GM21381 (cell line): Measurements from ENCODE around the gene NOM1.

Source experiments
- ATAC-seq: cut with Tn5 transposase; IDR thresholded peaks from one replicate; pipeline ENCODE4 v1.9.1; 2021; ENCODE audit warnings: mild to moderate bottlenecking, moderate library complexity; ENCODE audit not compliant: unreplicated experiment

NOM1 gene

GRCh38 chr7:157003756-157004520 lies 54.4 kb downstream of the NOM1 start:
- ATAC-seq = no peak

- no peak for ATAC-seq
These were observed 55.3 kb downstream of the NOM1 start for GRCh38 chr7:157004521-157005455.

- ATAC-seq = no peak
These were observed 56.1 kb downstream of the NOM1 start for GRCh38 chr7:157005456-157006204.

GRCh38 chr7:157006205-157006747 lies 56.8 kb downstream of the NOM1 start:
- ATAC-seq = no peak

GRCh38 chr7:157006829-157007469 lies 57.4 kb downstream of the NOM1 start:
- ATAC-seq = no peak

- no peak for ATAC-seq
These were observed 58.1 kb downstream of the NOM1 start for GRCh38 chr7:157007470-157008066.

- ATAC-seq = peak; percentile 1
These were observed 59.0 kb downstream of the NOM1 start for GRCh38 chr7:157008206-157009169.

- ATAC-seq = peak; percentile 36
These were observed 59.8 kb downstream of the NOM1 start for GRCh38 chr7:157009170-157009777.

GRCh38 chr7:157009778-157010587 lies 60.5 kb downstream of the NOM1 start:
- ATAC-seq = peak; percentile 26

GRCh38 chr7:157010588-157011332 lies 61.2 kb downstream of the NOM1 start, which contains the start of gene MNX1:
Gene MNX1, minus strand, starts transcription at chr7:157010663. Its CDS starts 313 bp downstream, at chr7:157010350.
- peak; percentile 75 for ATAC-seq

GRCh38 chr7:157011333-157012112 lies 62.0 kb downstream of the NOM1 start:
- no peak for ATAC-seq

- no peak for ATAC-seq
These were observed 62.6 kb downstream of the NOM1 start for GRCh38 chr7:157012113-157012547.

GRCh38 chr7:157013101-157013500 lies 63.6 kb downstream of the NOM1 start:
- no peak for ATAC-seq

- no peak for ATAC-seq
These were observed 64.4 kb downstream of the NOM1 start for GRCh38 chr7:157013602-157014549.
